ENCODE results near the gene TMOD4. TPM values are rescaled to one million over a fixed set of nuclear protein-coding genes. Genes with fewer than 3 reads are reported as not detected.

The TMOD4 gene
- total RNA-seq, 1 experiment from 2014 or later: not detected

GRCh38 chr1:151199873-151200581, 24.2 kb upstream of the TMOD4 start:
- no TSS peak for BruUV-seq (replicated peaks)
- Histone ChIP-seq H3K79me2 (ENCODE audit: low read depth) (peaks cover 66% of the 10 kb centered on the region), H3K4me2 (peak overlapping the region; percentile 97), H3K4me3 (peak overlapping the region; percentile 85), H3K27ac (peak overlapping the region; percentile 93), H3K36me3 (ENCODE audit: low read depth) (peaks cover 15% of the 10 kb centered on the region), H3K9me2 (ENCODE audit: insufficient read depth) (no peaks in the 10 kb centered on the region), H4K20me1 (ENCODE audit: insufficient read depth) (peaks cover 55% of the 10 kb centered on the region), H3F3A (ENCODE audit: insufficient read depth, low read depth) (peaks cover 38% of the 10 kb centered on the region), H2AFZ (no peak overlapping the region), H3K9me3 (ENCODE audit: insufficient read depth, low read depth) (no peaks in the 10 kb centered on the region), H3K27me3 (ENCODE audit: insufficient read depth, low read depth) (no peaks in the 10 kb centered on the region), H3K4me1 (replicated peaks; ENCODE audit: insufficient read depth) (peaks cover 28% of the 10 kb centered on the region)
- DNase-seq: peak in 1 of 2 experiments; percentile 81
- TF ChIP-seq CTCF (conservative IDR thresholded peaks at IDR 0.05) (no peak), EZH2 (IDR thresholded peaks at IDR 0.05; ENCODE audit: low read depth) (no peak)
- ChIA-PET CTCF (interaction anchor here (0.6 to 0.7 kb wide), 3 partner anchors 52 to 141 kb away, joined by 4 to 10 read pairs (median 10); no protein-coding TSS in a partner anchor), POLR2A (ENCODE audit: unreplicated experiment) (interaction anchor here (1.0 kb wide), 1 partner anchor 54 kb away, joined by 3 read pairs; the partner anchor contains the start of gene PSMD4)
- intact Hi-C loops (cut with micrococcal nuclease; ENCODE audit: unreplicated experiment): loop anchor here (5.0 to 10.0 kb wide), 4 partner anchors 142 to 835 kb away; partner anchors contain the start of genes CGN, S100A11 and TUFT1

GRCh38 chr1:151198254-151199127, 22.7 kb upstream of the TMOD4 start, which contains the start of gene PIP5K1A:
Gene PIP5K1A (plus strand): TSS chr1:151198552. CDS start chr1:151198997, 445 bp downstream.
- peaks cover 61% of the 10 kb centered on the region for H3K79me2 ChIP-seq (ENCODE audit: low read depth)
- H4K20me1 ChIP-seq (ENCODE audit: insufficient read depth): peaks cover 40% of the 10 kb centered on the region
- intact Hi-C loops (cut with micrococcal nuclease; ENCODE audit: unreplicated experiment): loop anchor here (1.0 to 10.0 kb wide), 5 partner anchors 56 to 836 kb away; partner anchors contain the start of genes CGN, PSMD4, S100A11 and TUFT1
- peak within 1 kb of the TSS; percentile 85 for H3K4me3 ChIP-seq
- H3K9me3 ChIP-seq (ENCODE audit: insufficient read depth, low read depth): no peaks in the 10 kb centered on the region
- H3K4me1 ChIP-seq (replicated peaks; ENCODE audit: insufficient read depth): peaks cover 38% of the 10 kb centered on the region
- H2AFZ ChIP-seq: peak within 1 kb of the TSS; percentile 76
- TSS peak; percentile 18 for BruUV-seq (replicated peaks)
- H3K27ac ChIP-seq: peak within 1 kb of the TSS; percentile 93
- POLR2A ChIA-PET (ENCODE audit: unreplicated experiment): interaction anchor here (0.6 to 1.0 kb wide), 5 partner anchors 56 to 800 kb away, joined by 3 to 6 read pairs (median 3); partner anchors contain the start of gene PSMD4
- H3K9me2 ChIP-seq (ENCODE audit: insufficient read depth): no peaks in the 10 kb centered on the region
- H3K27me3 ChIP-seq (ENCODE audit: insufficient read depth, low read depth): no peaks in the 10 kb centered on the region
- peak; percentile 88 to 95 for DNase-seq
- TF ChIP-seq CTCF (conservative IDR thresholded peaks at IDR 0.05) (no peak), EZH2 (IDR thresholded peaks at IDR 0.05; ENCODE audit: low read depth) (no peak)
- peaks cover 15% of the 10 kb centered on the region for H3K36me3 ChIP-seq (ENCODE audit: low read depth)
- peak within 1 kb of the TSS; percentile 97 for H3K4me2 ChIP-seq
- CTCF ChIA-PET: interaction anchor here (0.6 to 0.8 kb wide), 2 partner anchors 142 to 997 kb away, joined by 3 to 9 read pairs; no protein-coding TSS in a partner anchor
- peaks cover 43% of the 10 kb centered on the region for H3F3A ChIP-seq (ENCODE audit: insufficient read depth, low read depth)

GRCh38 chr1:151197863-151198253, 22.1 kb upstream of the TMOD4 start:
- POLR2A ChIA-PET (ENCODE audit: unreplicated experiment): interaction anchor here (0.6 kb wide), 1 partner anchor 801 kb away, joined by 3 read pairs; no protein-coding TSS in a partner anchor

More at GRCh38 chr1:151197863-151198253, 22.1 kb upstream of the TMOD4 start:
- Histone ChIP-seq H3K9me2 (ENCODE audit: insufficient read depth) (no peaks in the 10 kb centered on the region), H3F3A (ENCODE audit: insufficient read depth, low read depth) (peaks cover 49% of the 10 kb centered on the region), H3K27me3 (ENCODE audit: insufficient read depth, low read depth) (no peaks in the 10 kb centered on the region), H3K4me1 (replicated peaks; ENCODE audit: insufficient read depth) (peaks cover 38% of the 10 kb centered on the region), H3K4me2 (peak overlapping the region; percentile 97), H3K4me3 (peak overlapping the region; percentile 85), H3K79me2 (ENCODE audit: low read depth) (peaks cover 55% of the 10 kb centered on the region), H3K27ac (peak overlapping the region; percentile 93), H4K20me1 (ENCODE audit: insufficient read depth) (peaks cover 33% of the 10 kb centered on the region), H2AFZ (peak overlapping the region; percentile 76), H3K36me3 (ENCODE audit: low read depth) (peaks cover 12% of the 10 kb centered on the region), H3K9me3 (ENCODE audit: insufficient read depth, low read depth) (no peaks in the 10 kb centered on the region)
- CTCF ChIA-PET: no interaction called here
- no TSS peak for BruUV-seq (replicated peaks)
- peak; percentile 35 to 86 for DNase-seq
- TF ChIP-seq EZH2 (IDR thresholded peaks at IDR 0.05; ENCODE audit: low read depth) (no peak), CTCF (conservative IDR thresholded peaks at IDR 0.05) (no peak)
- intact Hi-C loops (cut with micrococcal nuclease; ENCODE audit: unreplicated experiment): loop anchor here (1.0 to 10.0 kb wide), 7 partner anchors 56 to 837 kb away; partner anchors contain the start of genes CGN, PSMD4, S100A11 and TUFT1

Data from PC-9 (cell line).